ENCODE measurements around the gene PDE6G.
"Not testable (repeated sequence)": the region's sequence is repeated elsewhere in the genome, so short reads cannot be mapped to it uniquely, and the experiment has no call there.

The PDE6G gene

DNA sequence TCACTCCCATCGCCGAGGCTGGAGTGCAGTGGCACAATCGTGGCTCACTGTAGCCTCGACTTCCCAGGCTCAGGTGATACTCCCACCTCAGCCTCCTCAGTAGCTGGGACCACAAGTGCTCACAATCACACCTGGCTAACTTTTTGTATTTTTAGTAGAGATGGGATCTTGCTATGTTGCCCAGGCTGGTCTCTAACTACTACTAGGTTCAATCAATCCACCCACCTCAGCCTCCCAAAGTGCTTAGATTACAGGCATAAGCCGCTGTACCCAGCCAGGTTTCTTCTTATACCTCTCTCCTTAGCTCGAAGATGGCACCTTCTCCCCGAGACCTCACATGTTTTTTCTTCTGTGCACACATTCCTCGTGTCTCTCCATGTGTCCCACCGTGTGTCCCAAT lies 16.3 kb downstream of the PDE6G start:
- H3K4me3 ChIP-seq (ENCODE audit: low read depth, low read length): no peak overlapping the region
- no peak for DNase-seq (ENCODE audit: low read depth)

DNA sequence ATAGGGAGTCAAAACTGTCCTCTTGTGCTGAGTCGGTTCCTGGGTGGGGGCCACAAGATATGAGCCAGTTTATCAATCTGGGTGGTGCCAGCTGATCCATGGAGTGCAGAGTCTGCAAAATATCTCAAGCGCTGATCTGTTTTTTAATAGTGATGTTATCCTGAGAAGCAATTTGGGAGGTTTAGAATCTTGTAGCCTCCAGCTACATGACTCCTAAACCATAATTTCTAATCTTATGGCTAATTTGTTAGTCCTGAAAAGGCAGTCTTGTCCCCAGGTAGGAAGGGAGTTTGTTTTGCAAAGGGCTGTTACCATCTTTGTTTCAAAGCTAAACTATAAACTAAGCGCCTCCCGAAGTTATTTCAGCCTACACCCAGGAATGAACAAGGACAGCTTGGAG lies 17.7 kb downstream of the PDE6G start:
- H3K4me3 ChIP-seq (ENCODE audit: low read depth, low read length): no peak overlapping the region
- no peak for DNase-seq (ENCODE audit: low read depth)

DNA sequence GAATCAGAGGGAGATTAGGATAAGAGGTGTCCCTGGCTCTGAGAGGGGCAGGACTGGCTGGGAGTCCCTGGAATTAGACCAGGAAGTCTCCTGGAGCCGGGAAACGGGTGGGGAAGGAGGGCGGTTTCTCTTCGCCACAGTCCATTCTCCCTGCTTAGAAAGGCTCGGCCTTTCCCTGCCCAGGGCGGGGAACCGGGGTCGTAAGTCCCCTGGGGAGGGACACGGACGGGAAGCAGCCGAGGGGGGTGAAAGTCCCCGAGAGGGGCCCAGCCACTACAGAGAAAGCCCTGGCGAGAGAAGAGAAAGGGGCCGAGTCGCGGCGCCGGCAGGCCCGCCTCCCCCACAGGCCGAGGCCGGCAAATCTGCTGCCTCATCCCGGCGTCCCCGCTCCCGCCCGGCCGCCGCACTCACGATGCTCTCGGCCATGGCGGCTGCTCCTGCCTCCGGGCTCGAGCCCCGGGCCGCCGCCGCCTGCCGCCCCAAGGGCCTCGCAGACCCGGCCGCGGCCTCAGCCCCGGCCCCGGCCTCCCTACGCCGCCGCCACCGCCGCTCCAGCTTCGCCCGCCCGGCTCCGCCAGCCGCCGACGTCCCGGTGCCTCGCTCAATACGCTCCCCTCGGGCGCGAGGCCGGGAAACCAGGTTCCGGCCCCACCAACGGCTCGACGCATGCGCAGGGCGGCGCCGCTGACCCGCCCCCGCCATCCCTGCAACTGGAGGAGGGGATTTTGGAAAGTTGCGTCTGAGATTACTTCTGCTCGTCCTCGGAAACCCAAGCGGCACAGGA lies 19.6 kb downstream of the PDE6G start, which contains the start of the genes NPLOC4 and TSPAN10:
Gene NPLOC4, minus strand, starts transcription at position 608 of the 784 bp plus-strand sequence. Its CDS starts 182 bp downstream, at position 426.
Gene TSPAN10, plus strand, starts transcription at position 692 of the 784 bp plus-strand sequence. CDS start 5,217 bp downstream, outside the sequence.
- peak within 1 kb of the TSS; percentile 92 for H3K4me3 ChIP-seq (ENCODE audit: low read depth, low read length)
- peak; percentile 45 for DNase-seq (ENCODE audit: low read depth)

DNA sequence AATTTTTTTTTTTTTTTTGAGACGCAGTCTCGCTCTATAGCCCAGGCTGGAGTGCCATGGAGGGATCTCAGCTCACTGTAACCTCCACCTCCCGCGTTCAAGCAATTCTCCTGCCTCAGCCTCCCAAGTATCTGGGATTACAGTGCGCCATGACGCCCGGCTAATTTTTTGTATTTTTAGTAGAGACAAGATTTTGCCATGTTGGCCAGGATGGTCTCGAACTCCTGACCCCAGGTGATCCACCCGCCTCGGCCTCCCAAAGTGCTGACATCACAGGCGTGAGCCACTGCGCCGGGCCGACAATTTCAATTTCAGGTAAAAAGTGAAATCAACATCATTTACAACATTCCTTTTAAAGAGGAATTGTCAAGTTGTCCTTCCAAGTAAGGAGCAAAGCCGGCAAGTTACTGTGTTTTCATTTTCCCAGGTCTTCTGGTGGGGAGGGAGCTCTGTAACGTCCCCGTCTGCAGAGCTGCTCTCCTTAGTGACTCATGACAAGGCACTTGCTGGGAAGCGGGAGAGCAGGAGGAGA lies 20.3 kb downstream of the PDE6G start:
- no peak for DNase-seq (ENCODE audit: low read depth)
- peak overlapping the region; percentile 92 for H3K4me3 ChIP-seq (ENCODE audit: low read depth, low read length)

DNA sequence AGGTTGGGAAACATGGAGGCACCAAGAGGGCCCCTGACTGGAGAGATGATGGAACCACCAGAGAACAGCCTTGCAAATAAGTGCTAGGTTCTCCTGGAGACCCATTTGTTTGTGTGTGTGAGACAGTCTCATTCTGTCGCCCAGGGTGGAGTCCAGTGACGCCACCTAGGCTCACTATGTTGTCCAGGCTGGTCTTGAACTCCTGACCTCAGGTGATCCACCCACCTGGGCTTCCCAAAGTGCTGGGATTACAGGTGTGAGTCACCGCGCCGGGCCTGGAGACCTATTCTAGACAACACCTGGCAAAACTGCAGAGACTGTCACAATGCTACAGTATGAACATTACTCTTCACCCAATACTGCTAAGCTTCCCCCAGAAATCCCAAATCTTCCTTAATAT lies 20.9 kb downstream of the PDE6G start:
- no peak overlapping the region for H3K4me3 ChIP-seq (ENCODE audit: low read depth, low read length)
- no peak for DNase-seq (ENCODE audit: low read depth)

DNA sequence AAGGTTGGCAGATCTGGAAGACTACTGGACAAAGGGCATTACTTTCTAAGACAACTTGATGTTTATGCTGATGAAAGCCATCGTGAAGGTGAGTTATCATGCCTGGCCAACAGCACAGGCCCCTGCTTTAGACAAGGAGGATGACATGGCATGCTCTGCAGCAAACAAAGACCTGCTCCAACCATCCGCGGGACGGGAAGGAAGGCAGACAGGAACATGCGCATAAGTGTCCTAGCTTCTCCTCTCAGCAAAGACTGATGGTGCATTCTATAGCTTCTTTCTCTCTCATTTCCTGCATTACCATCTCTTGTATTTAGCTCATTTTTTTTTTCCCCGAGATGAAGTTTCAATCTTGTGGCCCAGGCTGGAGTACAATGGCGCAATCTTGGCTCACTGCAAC lies 24.9 kb downstream of the PDE6G start:
- DNase-seq (ENCODE audit: low read depth): no peak
- H3K4me3 ChIP-seq (ENCODE audit: low read depth, low read length): no peak overlapping the region

DNA sequence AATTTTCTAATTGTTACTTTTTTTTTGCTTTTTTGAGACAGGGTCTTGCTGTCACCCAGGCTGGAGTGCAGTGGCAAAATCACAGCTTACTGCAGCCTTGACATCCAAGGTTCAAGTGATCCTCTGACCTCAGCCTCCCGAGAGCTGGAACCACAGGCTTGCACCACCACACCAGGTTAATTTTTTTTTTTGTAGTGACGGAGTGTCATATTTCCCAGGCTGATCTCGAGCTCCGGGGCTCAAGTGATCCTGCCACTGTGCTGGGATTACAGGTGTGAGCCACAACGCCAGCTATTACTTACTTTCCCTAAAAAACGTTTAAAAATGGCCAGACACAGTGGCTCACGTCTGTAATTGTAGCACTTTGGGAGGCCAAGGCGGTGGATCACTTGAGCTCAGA lies 26.1 kb downstream of the PDE6G start:
- no peak for DNase-seq (ENCODE audit: low read depth)
- H3K4me3 ChIP-seq (ENCODE audit: low read depth, low read length): no peak overlapping the region

DNA sequence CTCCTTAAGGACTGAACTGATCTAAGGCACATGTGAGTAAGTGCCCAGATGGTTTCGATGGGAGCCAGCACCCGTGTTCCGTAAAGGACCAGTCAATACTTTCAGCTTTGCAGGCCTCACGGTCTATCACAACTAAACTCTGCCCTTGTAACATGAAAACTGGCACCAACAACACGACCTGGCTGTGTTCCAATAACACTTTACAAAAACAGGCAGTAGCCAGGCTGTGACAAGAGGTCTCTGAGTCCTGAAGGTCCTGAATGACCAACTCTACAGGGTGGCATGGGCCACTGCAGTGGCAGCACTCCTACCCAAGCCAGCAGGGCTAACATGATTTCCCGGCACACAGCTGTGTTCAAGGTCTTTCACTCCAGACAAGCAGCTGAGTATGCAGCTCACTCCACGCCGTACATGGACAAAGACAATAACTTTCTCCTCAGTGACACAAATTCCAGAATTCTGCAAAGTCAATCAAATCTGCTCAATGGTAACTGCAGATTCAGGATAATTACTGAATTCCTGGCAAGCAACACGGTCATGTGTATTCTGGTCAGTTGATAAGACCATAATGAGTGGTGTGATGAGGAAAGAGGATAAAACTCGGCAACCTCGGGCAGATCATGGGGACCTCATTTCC lies 34.7 kb downstream of the PDE6G start:
- DNase-seq (ENCODE audit: low read depth): no peak
- no peak overlapping the region for H3K4me3 ChIP-seq (ENCODE audit: low read depth, low read length)

DNA sequence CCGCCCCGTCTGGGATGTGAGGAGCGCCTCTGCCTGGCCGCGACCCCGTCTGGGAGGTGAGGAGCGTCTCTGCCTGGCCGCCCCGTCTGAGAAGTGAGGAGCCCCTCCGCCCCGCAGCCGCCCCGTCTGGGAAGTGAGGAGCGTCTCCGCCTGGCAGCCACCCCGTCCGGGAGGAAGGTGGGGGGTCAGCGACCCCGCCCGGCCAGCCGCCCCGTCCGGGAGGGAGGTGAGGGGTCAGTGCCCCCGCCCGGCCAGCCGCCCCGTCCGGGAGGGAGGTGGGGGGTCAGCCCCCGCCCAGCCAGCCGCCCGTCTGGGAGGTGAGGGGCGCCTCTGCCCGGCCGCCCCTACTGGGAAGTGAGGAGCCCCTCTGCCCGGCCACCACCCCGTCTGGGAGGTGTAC lies 38.0 kb downstream of the PDE6G start:
- H3K4me3 ChIP-seq (ENCODE audit: low read depth, low read length); DNase-seq (ENCODE audit: low read depth): not testable (repeated sequence)

DNA sequence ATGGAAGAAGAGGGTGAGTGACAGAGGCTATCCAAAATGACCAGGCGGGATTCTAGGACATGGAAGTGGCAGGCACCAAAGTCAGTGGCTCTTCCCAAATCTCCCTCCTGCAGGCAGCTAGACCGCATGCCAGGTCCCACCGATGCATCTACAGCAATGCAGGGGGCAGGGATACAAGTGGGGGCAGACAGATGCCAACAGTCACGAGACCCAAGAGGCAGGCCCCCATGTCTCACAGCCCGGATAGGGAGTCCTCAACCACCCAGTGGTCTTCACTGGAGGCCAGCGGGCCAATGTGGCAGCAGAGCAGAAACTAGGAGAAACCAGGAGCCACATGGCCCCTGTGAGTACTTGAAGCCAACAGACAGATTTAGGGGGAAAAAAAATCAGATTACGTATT lies 39.5 kb downstream of the PDE6G start:
- no peak for DNase-seq (ENCODE audit: low read depth)
- no peak overlapping the region for H3K4me3 ChIP-seq (ENCODE audit: low read depth, low read length)

DNA sequence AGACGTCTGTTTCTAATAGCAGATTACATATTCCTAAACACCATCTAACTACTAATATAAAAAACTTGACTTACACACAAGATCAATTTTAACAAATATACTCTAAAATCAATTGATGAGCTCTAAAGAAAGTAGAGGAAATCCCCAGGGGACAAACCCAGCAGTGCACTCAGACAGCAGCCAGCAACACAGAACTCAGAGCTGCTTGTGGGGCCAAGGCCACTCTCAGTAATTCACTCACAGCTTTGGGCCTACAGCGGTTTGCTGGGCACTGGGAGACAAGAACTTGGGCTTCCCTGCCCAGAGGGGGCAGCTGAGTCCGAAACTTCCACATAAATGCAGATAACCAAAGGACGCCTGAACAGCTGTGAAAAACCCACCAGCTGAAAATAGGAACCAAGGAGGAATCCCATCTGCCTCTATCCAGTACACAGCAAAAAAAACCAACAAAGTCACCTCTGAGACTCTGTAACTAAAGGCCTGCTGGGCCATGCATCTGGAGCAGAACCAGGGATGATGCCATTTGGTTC lies 40.9 kb downstream of the PDE6G start:
- DNase-seq (ENCODE audit: low read depth): no peak
- no peak overlapping the region for H3K4me3 ChIP-seq (ENCODE audit: low read depth, low read length)

DNA sequence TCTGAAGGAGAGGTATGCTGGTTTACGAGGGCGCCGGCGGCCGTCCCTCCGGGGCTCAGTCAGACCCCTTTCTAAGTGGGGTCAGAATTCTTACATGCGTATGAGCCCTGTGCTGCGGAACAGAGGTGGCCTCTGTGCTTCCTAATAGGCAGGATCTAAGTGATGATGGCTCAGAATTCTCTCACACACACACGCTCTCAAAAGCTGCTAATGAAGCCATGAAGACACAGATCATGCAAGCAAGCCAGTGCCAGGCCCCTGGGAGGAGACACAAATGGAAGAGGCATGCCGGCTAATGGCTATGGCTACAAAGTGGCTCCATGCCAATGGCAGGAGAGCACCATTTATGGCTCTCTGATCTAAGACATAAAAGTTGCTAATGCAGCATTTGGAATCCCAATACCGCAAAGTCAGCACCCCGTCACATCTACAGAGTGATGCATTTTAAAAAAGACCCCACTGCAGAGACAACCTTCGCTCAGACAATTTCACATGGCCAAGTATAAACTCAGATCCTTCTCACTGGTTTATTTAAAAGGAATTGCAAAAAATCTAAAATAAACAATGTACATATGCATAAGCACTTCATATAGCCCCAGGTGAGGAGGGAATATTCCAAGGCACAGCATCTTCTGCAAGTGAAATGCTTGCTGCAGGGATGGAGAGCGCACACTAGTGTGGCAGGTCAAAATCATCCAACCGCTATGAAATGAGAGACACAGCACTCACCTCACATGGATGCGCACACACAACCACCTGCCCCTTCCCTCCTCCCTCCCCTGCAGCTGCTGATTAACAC lies 44.0 kb downstream of the PDE6G start:
- H3K4me3 ChIP-seq (ENCODE audit: low read depth, low read length): no peak overlapping the region
- no peak for DNase-seq (ENCODE audit: low read depth)

DNA sequence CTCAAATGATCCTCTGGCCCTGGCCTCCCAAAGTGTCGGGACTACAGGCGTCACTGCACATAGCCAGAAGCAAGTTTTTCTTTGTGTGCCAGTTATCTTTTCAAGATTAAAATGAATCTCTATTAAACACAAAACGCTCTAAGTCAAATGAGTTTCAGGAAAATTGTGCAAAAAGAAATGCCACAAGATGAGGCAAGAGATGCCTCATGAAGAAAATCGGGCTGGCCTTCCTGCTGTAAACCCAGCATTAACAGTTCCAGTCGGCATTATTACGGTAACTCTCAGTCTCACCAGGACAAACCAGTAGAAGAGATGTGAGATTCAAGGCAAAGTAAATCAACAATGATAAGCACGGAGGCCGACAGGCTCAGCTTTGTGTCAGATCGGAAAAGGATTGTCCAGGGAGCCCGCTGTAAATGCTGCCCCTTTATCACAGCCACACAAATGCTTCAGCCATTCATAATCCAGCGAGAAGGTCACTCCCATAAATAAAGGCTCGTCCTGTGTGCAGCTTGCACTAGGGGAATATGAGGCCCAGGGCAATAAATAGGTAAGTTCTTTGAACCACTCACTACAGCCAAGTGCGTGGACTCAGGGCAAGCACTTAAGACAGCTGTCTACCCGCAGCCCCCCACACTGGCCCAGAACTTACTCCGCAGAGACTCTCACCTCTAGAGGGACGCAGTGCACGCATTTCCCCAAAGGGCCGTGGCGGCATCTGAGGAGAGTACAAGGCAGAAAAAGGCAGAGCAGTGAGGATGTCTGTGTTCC lies 46.6 kb downstream of the PDE6G start:
- no peak overlapping the region for H3K4me3 ChIP-seq (ENCODE audit: low read depth, low read length)
- no peak for DNase-seq (ENCODE audit: low read depth)

DNA sequence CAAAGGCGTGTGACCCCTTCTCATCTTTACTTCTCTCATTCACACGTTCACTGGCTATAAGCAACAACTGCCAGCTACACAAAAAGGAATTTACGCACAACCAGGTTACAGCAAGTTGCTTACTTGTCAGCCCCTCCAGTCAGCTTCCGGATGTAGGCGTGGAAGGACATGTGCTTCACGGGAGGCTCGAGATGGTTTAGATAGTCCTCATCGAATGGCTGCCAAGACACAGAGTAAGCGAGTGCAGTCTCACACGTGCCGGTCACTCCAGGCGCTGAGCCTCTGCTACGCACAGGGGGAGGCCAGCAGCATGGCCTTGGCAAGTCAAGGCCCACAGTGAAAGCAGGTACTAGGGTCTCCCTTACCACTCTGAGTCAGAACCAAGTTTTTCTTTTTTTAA lies 47.7 kb downstream of the PDE6G start:
- DNase-seq (ENCODE audit: low read depth): no peak

DNA sequence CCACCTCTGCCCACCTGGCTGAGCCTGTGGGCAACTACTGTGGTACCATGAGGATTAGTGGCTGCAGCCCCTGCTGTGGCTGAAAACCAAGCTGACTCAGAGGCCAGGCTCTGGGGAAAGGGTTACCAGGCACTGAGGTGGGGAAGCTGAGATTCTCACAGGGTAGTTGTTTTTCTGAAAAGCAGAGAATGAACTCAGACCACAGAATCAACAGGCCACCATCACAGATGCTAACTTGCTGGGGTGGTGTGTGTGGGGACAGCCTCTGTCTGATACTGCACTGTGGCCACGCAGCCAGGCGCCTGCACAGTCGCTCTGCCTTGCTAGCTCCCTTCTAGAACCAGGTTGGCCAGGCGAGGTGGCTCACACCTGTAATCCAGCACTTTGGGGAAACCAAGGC lies 48.3 kb downstream of the PDE6G start:
- peak; percentile 8 for DNase-seq (ENCODE audit: low read depth)
- H3K4me3 ChIP-seq (ENCODE audit: low read depth, low read length): no peak overlapping the region

More for the DNA sequence above, 47.7 kb downstream of the PDE6G start:
- no peak overlapping the region for H3K4me3 ChIP-seq (ENCODE audit: low read depth, low read length)

DNA sequence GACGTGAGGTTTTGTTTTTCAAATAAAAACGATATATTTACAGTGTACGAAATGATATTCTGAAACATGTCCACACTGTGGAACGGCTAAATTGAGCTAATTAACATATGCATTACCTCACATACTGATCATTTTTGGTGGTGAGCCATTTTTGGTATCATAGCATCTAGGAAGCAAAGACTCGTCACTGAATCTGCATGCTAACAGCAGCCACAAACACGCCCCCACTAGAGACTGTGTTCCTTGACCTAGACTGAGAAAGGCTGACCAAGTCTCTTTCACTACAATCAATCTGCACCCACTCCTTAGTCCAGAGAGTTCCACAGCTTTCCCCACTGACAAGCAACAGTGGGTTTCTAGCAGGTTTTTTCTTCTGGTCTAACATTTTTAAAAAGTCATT lies 48.9 kb downstream of the PDE6G start:
- H3K4me3 ChIP-seq (ENCODE audit: low read depth, low read length): no peak overlapping the region
- DNase-seq (ENCODE audit: low read depth): no peak

DNA sequence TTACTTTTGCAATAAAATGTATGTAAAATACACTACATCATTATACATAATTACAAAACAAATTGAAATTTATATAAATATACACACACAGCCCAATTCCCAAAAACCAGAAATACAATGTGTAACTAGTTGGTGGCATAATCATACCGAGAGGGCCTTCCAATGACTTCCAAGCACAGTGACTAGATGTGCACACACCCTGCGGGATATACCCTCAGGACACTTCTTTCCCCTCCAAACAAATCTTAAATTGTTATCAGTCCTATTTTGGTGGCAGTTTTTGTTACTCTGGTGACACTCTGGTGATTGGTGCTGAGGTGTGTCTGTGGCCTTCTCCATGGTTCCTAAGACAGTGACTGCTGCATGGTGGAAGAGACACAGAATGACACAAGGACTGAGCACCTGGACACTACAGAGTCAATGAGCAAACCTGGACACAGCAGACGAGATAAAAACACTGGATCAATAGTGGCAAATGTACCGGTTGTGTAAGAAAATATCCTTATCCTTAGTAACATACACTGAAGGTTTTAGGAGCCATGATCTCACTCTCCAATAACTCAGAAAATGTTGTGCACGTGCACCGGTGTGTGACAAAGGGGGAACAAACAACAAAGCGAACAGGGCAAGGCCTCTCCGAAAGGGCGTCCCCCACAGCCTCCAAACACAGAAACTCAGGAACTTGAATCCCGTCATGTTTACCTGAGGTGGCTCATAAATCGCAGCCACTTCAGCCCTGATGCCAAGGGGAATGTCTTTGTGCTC lies 52.3 kb downstream of the PDE6G start:
- DNase-seq (ENCODE audit: low read depth): no peak

DNA sequence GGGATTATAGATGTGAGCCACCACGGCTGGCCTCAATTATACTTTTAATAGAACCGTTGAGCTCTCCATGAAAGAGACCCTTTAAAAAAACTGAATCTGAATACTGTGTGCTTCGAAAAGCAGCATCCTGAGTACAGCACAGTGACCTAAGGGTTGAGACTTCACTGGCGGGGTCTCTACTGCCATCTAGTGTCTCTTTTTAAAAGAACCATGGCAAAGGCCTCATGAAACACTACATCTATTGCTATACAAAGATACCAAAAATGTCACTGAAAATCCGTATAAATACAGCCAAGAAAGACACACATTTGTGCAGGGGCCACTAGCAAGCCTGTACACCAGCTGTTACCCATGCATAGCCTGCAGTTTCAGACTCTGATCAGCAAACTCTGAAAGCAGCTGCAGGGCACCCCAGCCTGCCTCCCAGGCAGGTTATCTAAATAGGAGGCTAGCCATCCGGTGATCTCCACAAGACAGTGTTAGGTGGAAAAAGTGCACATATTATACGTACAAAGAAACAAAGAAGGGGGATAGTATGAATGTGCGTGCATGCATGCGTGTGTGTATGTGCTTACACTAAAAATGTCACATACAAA lies 54.7 kb downstream of the PDE6G start:
- DNase-seq (ENCODE audit: low read depth): peak; percentile 47
- no peak overlapping the region for H3K4me3 ChIP-seq (ENCODE audit: low read depth, low read length)

More for the DNA sequence above, 52.3 kb downstream of the PDE6G start:
- H3K4me3 ChIP-seq (ENCODE audit: low read depth, low read length): no peak overlapping the region
